Left forelimb (tissue), 1 donor: ENCODE results near the gene KLHL41.
A peak's percentile ranks its signal among the peaks of the same experiment; 100 is the strongest.
"Not testable (repeated sequence)": the region's sequence is repeated elsewhere in the genome, so short reads cannot be mapped to it uniquely, and the experiment has no call there.

Experiments
- DNase-seq: peaks from one replicate; pipeline ENCODE4 v3.0.0-alpha.2; 2018; ENCODE audit warnings: low spot score

The KLHL41 gene

GRCh38 chr2:169572821-169573159 lies 63.3 kb downstream of the KLHL41 start:
- no peak for DNase-seq

- peak; percentile 88 for DNase-seq
These were observed 63.9 kb downstream of the KLHL41 start, which contains the start of gene FASTKD1 for GRCh38 chr2:169573160-169573973. TSS of gene FASTKD1 (minus strand) at chr2:169573865. CDS start at chr2:169572029, 1,836 bp downstream.

- no peak for DNase-seq
These were observed 64.4 kb downstream of the KLHL41 start for GRCh38 chr2:169573974-169574299.

- not testable (repeated sequence) for DNase-seq
These were observed 65.0 kb downstream of the KLHL41 start for GRCh38 chr2:169574539-169574938.

- not testable (repeated sequence) for DNase-seq
These were observed 65.8 kb downstream of the KLHL41 start for GRCh38 chr2:169575264-169575663.
